Measurements from ENCODE around the gene CA6. TPM values are rescaled to one million over a fixed set of nuclear protein-coding genes. Genes with fewer than 3 reads are reported as not detected.

Gene CA6
- total and polyA plus RNA-seq, 2 of the 8 experiments (the other 6 are each of a cell fraction or from before 2014, with no cell fraction given): not detected

- POLR2A ChIA-PET (ENCODE audit: partially characterized antibody): interaction anchor here (1.4 kb wide), 1 partner anchor 89 kb away, joined by 3 read pairs; no protein-coding TSS in a partner anchor
- Histone ChIP-seq H3K4me3 (ENCODE audit: extremely low read depth in 1 of 4, insufficient read depth in 2 of 4, low read depth in 3 of 4, low read length in 4 of 4) (no peak overlapping the region), H2BK120ac (replicated peaks; ENCODE audit: low read depth, low read length) (no peak overlapping the region), H3K4me1 (replicated peaks in 1 of 4; ENCODE audit: control insufficient read depth in 3 of 4, insufficient read depth in 4 of 4, low read length in 3 of 4) (peaks cover 0 to 3% (median 1%) of the 10 kb centered on the region in 4 experiments; a peak in 1 of 7 replicates), H4K5ac (ENCODE audit: insufficient read length, low read depth, low read length) (no peak overlapping the region), H2AFZ (ENCODE audit: low read length) (no peak overlapping the region), H4K91ac (replicated peaks; ENCODE audit: insufficient read length, low read length) (no peak overlapping the region), H3K14ac (ENCODE audit: insufficient read length) (no peak overlapping the region), H2BK15ac (ENCODE audit: low read length) (0 out of 2 replicates have a peak overlapping the region, but pooled peaks have one; percentile 46), H3K9me3 (ENCODE audit: insufficient read depth in 2 of 2, low read depth in 1 of 2, low read length in 1 of 2) (no peaks in the 10 kb centered on the region), H3K36me3 (ENCODE audit: control insufficient read depth in 2 of 4, insufficient read depth in 4 of 4, low read length in 3 of 4) (no peaks in the 10 kb centered on the region), H3K23ac (ENCODE audit: insufficient read length) (no peak overlapping the region), H3K27me3 (replicated peaks in 1 of 4; ENCODE audit: control insufficient read depth in 3 of 4, extremely low read depth in 1 of 4, insufficient read depth in 3 of 4, low read length in 3 of 4) (no peaks in the 10 kb centered on the region; a peak in 1 of 7 replicates), H2BK5ac (ENCODE audit: low read depth, low read length) (no peak overlapping the region), H3K27ac (ENCODE audit: low read depth, low read length) (no peak overlapping the region), H3K79me2 (ENCODE audit: control insufficient read depth in 1 of 2, insufficient read depth in 2 of 2, low read length in 2 of 2) (no peaks in the 10 kb centered on the region), H3K18ac (ENCODE audit: extremely low read depth, low read length) (no peak overlapping the region), H3K4ac (replicated peaks; ENCODE audit: insufficient read length, low read depth, low read length) (no peak overlapping the region), H4K20me1 (replicated peaks in 1 of 2; ENCODE audit: control insufficient read depth in 1 of 2, insufficient read depth in 2 of 2, low read length in 2 of 2) (no peaks in the 10 kb centered on the region), H3K79me1 (ENCODE audit: low read depth, low read length) (no peaks in the 10 kb centered on the region), H3K9ac (replicated peaks in 1 of 4; ENCODE audit: extremely low read depth in 1 of 4, low read depth in 3 of 4, low read length in 3 of 4) (no peak overlapping the region), H2BK12ac (ENCODE audit: low read depth, low read length) (no peak overlapping the region), H2BK20ac (ENCODE audit: low read length) (no peak overlapping the region), H3K23me2 (ENCODE audit: low read depth, low read length) (no peaks in the 10 kb centered on the region), H3K4me2 (ENCODE audit: insufficient read depth in 1 of 2, low read depth in 2 of 2, low read length in 2 of 2) (no peak overlapping the region), H4K8ac (ENCODE audit: extremely low read depth, insufficient read depth, low read length) (no peak overlapping the region), H2AK5ac (ENCODE audit: low read depth, low read length) (no peak overlapping the region), H3K56ac (replicated peaks; ENCODE audit: insufficient read length, low read depth, low read length) (no peak overlapping the region)
- CTCF ChIA-PET (ENCODE audit: partially characterized antibody): interaction anchor here (0.6 to 3.3 kb wide), 7 partner anchors 12 to 146 kb away, joined by 3 to 14 read pairs (median 3); no protein-coding TSS in a partner anchor
- TF ChIP-seq EP300 (IDR thresholded peaks at IDR 0.05; ENCODE audit: borderline replicate concordance in 1 of 2, low read depth in 2 of 2, low read length in 2 of 2): no peak
- no peak for TF ChIP-seq TBP (IDR thresholded peaks at IDR 0.05; ENCODE audit: low read depth, low read length)
- no peak for TF ChIP-seq SP1 (IDR thresholded peaks at IDR 0.05; ENCODE audit: low read depth, low read length)
- no peak for TF ChIP-seq POLR2A (IDR thresholded peaks at IDR 0.05; ENCODE audit: control extremely low read depth in 1 of 2, low read depth in 2 of 2, low read length in 2 of 2)
- TF ChIP-seq HDAC6 (IDR thresholded peaks at IDR 0.05; ENCODE audit: low read depth, low read length): no peak
- no peak for TF ChIP-seq TEAD4 (IDR thresholded peaks at IDR 0.05; ENCODE audit: low read depth, low read length)
- WGBS, 2 experiments (ENCODE audit: extremely low coverage in 1 of 2, insufficient coverage in 1 of 2, insufficient read length in 1 of 2, insufficient replicate concordance in 2 of 2, low coverage in 1 of 2, low lambda C conversion rate in 2 of 2, missing lambda C conversion rate in 1 of 2): 89% methylated on average over 11 of the region's 11 CpGs; no CpG with 5 or more reads in 1 of the 2 experiments
- FAIRE-seq: no peak
- no peak for DNase-seq (ENCODE audit: low read depth in 1 of 2, low spot score in 2 of 2)
Observed at GRCh38 chr1:8955406-8955805, 9.7 kb downstream of the CA6 start.
